ENCODE results near the gene SCN3B. TPM values are rescaled to one million over a fixed set of nuclear protein-coding genes. Genes with fewer than 3 reads are reported as not detected.

The SCN3B gene, protein sequence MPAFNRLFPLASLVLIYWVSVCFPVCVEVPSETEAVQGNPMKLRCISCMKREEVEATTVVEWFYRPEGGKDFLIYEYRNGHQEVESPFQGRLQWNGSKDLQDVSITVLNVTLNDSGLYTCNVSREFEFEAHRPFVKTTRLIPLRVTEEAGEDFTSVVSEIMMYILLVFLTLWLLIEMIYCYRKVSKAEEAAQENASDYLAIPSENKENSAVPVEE
- total RNA-seq (2021) = not detected in 2 replicates
- Bru-seq, nascent RNA = percentile 3 among the genes with signal in this experiment
- percentile 3 among the genes with signal in this experiment for BruChase-seq, experiment 1, labeled RNA remaining after a 2-hour chase
- BruChase-seq, experiment 2, labeled RNA remaining after a 6-hour chase = percentile 8 among the genes with signal in this experiment
- long read RNA-seq = 0 reads

DNA sequence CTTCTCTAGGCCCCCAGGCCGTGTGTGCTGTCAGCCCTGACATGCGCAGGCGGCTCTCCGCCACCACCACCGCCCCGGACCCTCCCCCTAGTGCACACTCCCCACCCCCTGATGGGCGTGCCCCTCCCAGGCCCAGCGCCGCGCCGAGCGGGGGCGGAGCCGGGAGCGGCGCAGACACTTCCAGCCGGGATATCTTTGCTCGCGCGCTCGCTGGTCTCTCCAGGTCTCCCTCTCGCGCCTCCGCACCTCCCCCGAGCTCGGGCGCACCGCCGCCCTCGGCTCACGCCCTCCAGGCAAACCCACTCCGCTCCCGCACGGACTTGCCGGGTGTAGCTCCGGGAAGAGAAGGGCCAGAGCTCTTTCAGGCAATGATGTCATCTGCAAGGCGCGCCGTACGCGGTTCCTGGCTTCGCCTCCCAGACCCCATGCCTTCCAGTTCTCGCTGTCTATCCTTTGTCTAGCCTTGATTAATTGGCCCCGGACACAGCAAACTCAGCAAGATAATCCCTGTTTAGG lies at the start of gene SCN3B:
Gene SCN3B, minus strand, starts transcription at position 59 of the 516 bp plus-strand sequence. CDS start 823 bp downstream, outside the sequence.
- peak within 1 kb of the TSS; percentile 77 for H3K4me2 ChIP-seq
- H3F3A ChIP-seq (ENCODE audit: insufficient read depth, low read depth) = no peaks in the 10 kb centered on the region
- no peak within 1 kb of the TSS for H3K27ac ChIP-seq
- H3K79me2 ChIP-seq (ENCODE audit: low read depth) = no peaks in the 10 kb centered on the region
- H3K9me2 ChIP-seq (ENCODE audit: insufficient read depth) = no peaks in the 10 kb centered on the region
- ChIA-PET POLR2A (ENCODE audit: unreplicated experiment) (no interaction called here), CTCF (no interaction called here)
- no TSS peak for BruUV-seq (replicated peaks)
- no peak within 1 kb of the TSS; the same call in 1 of the 2 replicates for H2AFZ ChIP-seq
- H3K4me3 ChIP-seq = peak within 1 kb of the TSS; percentile 57; the same call in 1 of the 2 replicates
- peaks cover 83% of the 10 kb centered on the region for H3K27me3 ChIP-seq (ENCODE audit: insufficient read depth, low read depth)
- peak in 1 of 2 experiments; percentile 57 for DNase-seq
- no peaks in the 10 kb centered on the region for H3K9me3 ChIP-seq (ENCODE audit: insufficient read depth, low read depth)
- H3K4me1 ChIP-seq (replicated peaks; ENCODE audit: insufficient read depth) = no peaks in the 10 kb centered on the region
- intact Hi-C loops (cut with micrococcal nuclease; ENCODE audit: unreplicated experiment) = loop anchor here (2.0 kb wide), 1 partner anchor 64 kb away; no protein-coding TSS in a partner anchor
- H3K36me3 ChIP-seq (ENCODE audit: low read depth) = no peaks in the 10 kb centered on the region
- no peaks in the 10 kb centered on the region for H4K20me1 ChIP-seq (ENCODE audit: insufficient read depth)
- TF ChIP-seq, protein P1, sequence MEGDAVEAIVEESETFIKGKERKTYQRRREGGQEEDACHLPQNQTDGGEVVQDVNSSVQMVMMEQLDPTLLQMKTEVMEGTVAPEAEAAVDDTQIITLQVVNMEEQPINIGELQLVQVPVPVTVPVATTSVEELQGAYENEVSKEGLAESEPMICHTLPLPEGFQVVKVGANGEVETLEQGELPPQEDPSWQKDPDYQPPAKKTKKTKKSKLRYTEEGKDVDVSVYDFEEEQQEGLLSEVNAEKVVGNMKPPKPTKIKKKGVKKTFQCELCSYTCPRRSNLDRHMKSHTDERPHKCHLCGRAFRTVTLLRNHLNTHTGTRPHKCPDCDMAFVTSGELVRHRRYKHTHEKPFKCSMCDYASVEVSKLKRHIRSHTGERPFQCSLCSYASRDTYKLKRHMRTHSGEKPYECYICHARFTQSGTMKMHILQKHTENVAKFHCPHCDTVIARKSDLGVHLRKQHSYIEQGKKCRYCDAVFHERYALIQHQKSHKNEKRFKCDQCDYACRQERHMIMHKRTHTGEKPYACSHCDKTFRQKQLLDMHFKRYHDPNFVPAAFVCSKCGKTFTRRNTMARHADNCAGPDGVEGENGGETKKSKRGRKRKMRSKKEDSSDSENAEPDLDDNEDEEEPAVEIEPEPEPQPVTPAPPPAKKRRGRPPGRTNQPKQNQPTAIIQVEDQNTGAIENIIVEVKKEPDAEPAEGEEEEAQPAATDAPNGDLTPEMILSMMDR (conservative IDR thresholded peaks at IDR 0.05) = no peak
- no peak for TF ChIP-seq EZH2 (IDR thresholded peaks at IDR 0.05; ENCODE audit: low read depth)

GRCh38 chr11:123702696-123703095 lies 48.3 kb upstream of the SCN3B start:
- Histone ChIP-seq H3K4me1 (replicated peaks; ENCODE audit: insufficient read depth) (no peaks in the 10 kb centered on the region), H3K79me2 (ENCODE audit: low read depth) (no peaks in the 10 kb centered on the region), H4K20me1 (ENCODE audit: insufficient read depth) (no peaks in the 10 kb centered on the region), H3K27ac (no peak overlapping the region), H2AFZ (no peak overlapping the region), H3K4me3 (no peak overlapping the region), H3K9me2 (ENCODE audit: insufficient read depth) (no peaks in the 10 kb centered on the region), H3K27me3 (ENCODE audit: insufficient read depth, low read depth) (peaks cover 41% of the 10 kb centered on the region), H3K36me3 (ENCODE audit: low read depth) (no peaks in the 10 kb centered on the region), H3K4me2 (no peak overlapping the region), H3F3A (ENCODE audit: insufficient read depth, low read depth) (no peaks in the 10 kb centered on the region), H3K9me3 (ENCODE audit: insufficient read depth, low read depth) (no peaks in the 10 kb centered on the region)
- BruUV-seq (replicated peaks) = no TSS peak
- CTCF ChIA-PET = no interaction called here
- DNase-seq = no peak
- POLR2A ChIA-PET (ENCODE audit: unreplicated experiment) = no interaction called here
- intact Hi-C loops (cut with micrococcal nuclease; ENCODE audit: unreplicated experiment) = loop anchor here (10.0 kb wide), 2 partner anchors 298 to 598 kb away; no protein-coding TSS in a partner anchor
- TF ChIP-seq, protein P1 (conservative IDR thresholded peaks at IDR 0.05) = no peak
- TF ChIP-seq EZH2 (IDR thresholded peaks at IDR 0.05; ENCODE audit: low read depth) = no peak

DNA sequence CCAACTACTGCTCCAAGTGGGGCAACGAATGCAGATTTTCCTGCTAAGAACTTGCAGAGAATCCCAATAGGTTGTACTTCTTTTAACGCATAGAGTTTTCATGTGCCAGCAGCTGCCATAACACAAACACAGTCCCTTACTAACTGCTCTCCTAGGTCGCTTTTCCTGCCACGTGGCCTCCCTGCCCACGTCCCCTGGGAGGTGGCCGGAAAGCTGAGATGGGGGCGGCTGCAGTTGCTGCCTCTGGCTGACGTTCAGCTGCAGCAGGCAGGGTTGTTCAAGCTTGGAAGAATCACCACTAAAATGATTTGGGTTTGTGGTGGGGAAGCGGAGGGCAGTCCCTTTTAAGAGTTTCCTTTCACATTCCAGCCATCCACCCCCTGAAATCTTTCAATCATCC lies 47.7 kb upstream of the SCN3B start:
- no peaks in the 10 kb centered on the region for H3F3A ChIP-seq (ENCODE audit: insufficient read depth, low read depth)
- CTCF ChIA-PET = no interaction called here

More for the DNA sequence above, 47.7 kb upstream of the SCN3B start:
- TF ChIP-seq, protein P1 (conservative IDR thresholded peaks at IDR 0.05) = no peak
- TF ChIP-seq EZH2 (IDR thresholded peaks at IDR 0.05; ENCODE audit: low read depth) = no peak
- Histone ChIP-seq H3K4me2 (no peak overlapping the region), H3K79me2 (ENCODE audit: low read depth) (no peaks in the 10 kb centered on the region), H3K4me3 (no peak overlapping the region), H3K9me3 (ENCODE audit: insufficient read depth, low read depth) (no peaks in the 10 kb centered on the region), H2AFZ (no peak overlapping the region), H4K20me1 (ENCODE audit: insufficient read depth) (no peaks in the 10 kb centered on the region), H3K4me1 (replicated peaks; ENCODE audit: insufficient read depth) (no peaks in the 10 kb centered on the region), H3K36me3 (ENCODE audit: low read depth) (no peaks in the 10 kb centered on the region), H3K27ac (no peak overlapping the region), H3K27me3 (ENCODE audit: insufficient read depth, low read depth) (peaks cover 47% of the 10 kb centered on the region), H3K9me2 (ENCODE audit: insufficient read depth) (no peaks in the 10 kb centered on the region)
- no peak for DNase-seq
- POLR2A ChIA-PET (ENCODE audit: unreplicated experiment) = no interaction called here
- intact Hi-C loops (cut with micrococcal nuclease; ENCODE audit: unreplicated experiment) = loop anchor here (10.0 kb wide), 2 partner anchors 297 to 597 kb away; no protein-coding TSS in a partner anchor
- BruUV-seq (replicated peaks) = no TSS peak
